HG03025 (cell line): ENCODE measurements around the gene YBEY.

Source experiments
- ATAC-seq: cut with Tn5 transposase; IDR thresholded peaks from one replicate; pipeline ENCODE4 v1.9.1; 2021; ENCODE audit warnings: mild to moderate bottlenecking, moderate library complexity; ENCODE audit not compliant: unreplicated experiment, low FRiP score

Gene YBEY

GRCh38 chr21:46324390-46325072 lies 38.4 kb downstream of the YBEY start:
- peak; percentile 50 for ATAC-seq

- no peak for ATAC-seq
These were observed 39.2 kb downstream of the YBEY start for GRCh38 chr21:46325073-46325912.

GRCh38 chr21:46326110-46326703 lies 40.1 kb downstream of the YBEY start:
- no peak for ATAC-seq

GRCh38 chr21:46327711-46328110 lies 41.6 kb downstream of the YBEY start:
- no peak for ATAC-seq

DNA sequence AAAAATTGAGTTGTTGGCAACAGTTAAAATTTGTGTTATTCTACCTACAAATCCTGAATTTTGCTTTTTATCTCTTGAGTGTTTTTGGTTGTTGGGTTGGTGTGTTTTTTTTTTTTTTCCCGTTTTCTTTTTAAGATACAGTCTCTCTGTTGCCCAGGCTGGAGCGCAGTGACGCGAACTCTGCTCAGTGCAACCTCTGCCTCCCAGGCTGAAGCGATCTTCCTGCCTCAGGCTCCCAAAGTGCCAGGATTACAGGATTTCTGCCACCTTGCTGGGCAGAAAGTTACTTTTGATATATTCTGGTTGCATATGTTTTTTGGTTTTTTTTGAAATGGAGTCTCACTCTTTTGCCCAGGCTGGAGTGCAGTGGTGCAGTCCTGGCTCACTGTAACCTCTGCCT lies 42.0 kb downstream of the YBEY start:
- no peak for ATAC-seq

DNA sequence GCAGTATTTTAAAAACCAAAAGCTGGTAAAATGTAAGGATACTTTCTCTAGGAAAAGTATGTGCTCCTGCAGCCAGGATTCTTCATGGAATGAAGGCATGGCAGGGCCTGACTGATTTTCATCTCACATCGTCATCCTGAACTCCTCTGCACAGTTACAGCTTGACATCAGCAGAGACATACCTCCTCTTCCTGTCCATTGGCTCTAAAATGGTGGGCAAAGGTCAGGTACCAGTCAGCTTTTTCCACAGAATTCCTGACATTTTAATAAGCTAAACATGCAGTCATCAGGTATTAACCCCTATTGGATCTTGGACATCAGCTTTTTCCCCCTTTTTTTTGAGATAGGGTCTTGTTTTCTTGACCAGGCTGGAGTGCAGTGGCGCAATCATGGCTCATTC lies 43.7 kb downstream of the YBEY start:
- no peak for ATAC-seq

GRCh38 chr21:46334351-46335140 lies 48.4 kb downstream of the YBEY start:
- ATAC-seq = no peak

- ATAC-seq = no peak
These were observed 50.5 kb downstream of the YBEY start for GRCh38 chr21:46336603-46337002.

DNA sequence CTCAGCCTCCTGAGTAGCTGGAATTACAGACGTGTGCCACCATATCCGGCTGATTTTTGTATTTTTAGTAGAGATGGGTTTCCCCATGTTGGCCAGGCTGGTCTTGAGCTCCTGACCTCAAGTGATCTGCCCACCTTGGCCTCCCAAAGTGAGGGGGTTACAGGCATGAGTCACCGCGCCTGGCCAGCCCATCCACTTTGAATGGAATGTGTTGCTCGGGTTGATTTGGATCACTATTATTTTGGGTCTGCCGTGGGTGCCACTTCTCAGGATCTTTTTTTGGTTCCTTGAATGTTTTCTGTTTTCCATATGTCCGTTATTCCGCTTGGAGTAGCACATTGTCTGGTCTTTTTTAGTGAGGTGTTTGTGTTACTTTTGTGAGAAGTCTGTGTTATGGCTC lies 54.9 kb downstream of the YBEY start:
- no peak for ATAC-seq

DNA sequence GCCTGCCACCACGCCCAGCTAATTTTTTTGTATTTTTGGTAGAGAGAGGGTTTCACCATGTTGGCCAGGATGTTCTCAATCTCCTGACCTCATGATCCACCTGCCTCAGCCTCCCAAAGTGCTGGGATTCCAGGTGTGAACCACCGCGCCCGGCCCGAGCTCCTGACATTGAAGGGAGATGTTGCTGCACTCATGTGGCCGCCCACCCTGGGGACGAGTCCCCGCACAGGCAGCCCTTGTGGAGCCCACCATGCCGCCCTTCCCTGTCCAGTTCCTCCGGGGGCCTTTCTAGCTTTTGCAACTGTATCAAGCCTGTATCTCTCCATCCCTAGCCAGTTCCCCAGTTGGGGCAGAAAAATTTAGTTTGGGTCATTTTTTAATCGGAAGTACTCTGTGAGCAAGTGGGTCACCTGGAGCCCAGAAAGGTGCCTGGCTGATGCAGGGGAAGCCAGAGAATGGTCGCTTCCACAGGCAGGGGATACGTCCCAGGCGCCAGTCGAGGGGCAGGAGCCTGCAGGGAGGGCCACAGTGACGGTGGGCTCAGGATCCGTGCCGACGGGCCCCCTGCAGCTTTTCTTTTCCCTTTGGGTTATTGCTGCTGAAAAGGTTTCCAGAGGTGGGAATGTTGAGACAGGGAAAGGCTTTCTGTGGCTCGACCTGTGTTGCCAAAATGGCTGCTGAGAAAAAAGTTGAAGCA lies 58.2 kb downstream of the YBEY start:
- ATAC-seq = no peak

GRCh38 chr21:46345861-46346260 lies 59.7 kb downstream of the YBEY start:
- ATAC-seq = no peak

- no peak for ATAC-seq
These were observed 60.4 kb downstream of the YBEY start for GRCh38 chr21:46346296-46347202.

- no peak for ATAC-seq
These were observed 61.0 kb downstream of the YBEY start for GRCh38 chr21:46347203-46347550.
